Peyer's patch (tissue), 4 donors: Measurements from ENCODE around the gene KNOP1.

Experiments
- CTCF ChIP-seq, 6 experiments: fragments of 450-650 bp in 4 of 6; fragments of 200-600 bp in 2 of 6; sonication (generic) in 1 of 6; IDR thresholded peaks; one replicate each; pipeline ENCODE4 v1.5.1; 2017 to 2019; ENCODE audit warnings: antibody characterized with exemption in 6 of 6, mild to moderate bottlenecking in 3 of 6, moderate library complexity in 1 of 6
- POLR2A ChIP-seq, 2 donors: fragments of 450-650 bp; IDR thresholded peaks; one replicate each; pipeline ENCODE4 v1.5.1; 2017; ENCODE audit warnings: antibody characterized with exemption in 2 of 2, mild to moderate bottlenecking in 2 of 2, moderate library complexity in 2 of 2

DNA sequence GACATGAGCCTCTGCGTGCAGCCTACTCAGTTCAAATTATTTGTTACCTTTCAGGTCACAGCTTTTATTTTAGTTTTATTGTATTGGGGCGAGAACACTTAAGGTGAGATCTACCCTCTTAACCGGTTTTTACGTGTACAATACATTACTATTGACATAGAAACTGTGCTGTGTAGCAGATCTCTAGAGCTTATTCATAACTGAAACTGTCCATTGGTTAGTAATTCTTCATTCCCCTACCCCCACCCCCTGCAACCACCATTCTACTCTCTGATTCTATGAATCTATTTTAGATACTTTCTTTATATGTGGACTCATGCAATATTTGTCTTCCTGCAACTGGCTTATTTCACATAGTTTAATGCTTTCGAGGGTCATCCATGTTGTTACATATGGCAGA lies 43.5 kb downstream of the KNOP1 start:
- TF ChIP-seq CTCF (IDR thresholded peaks at IDR 0.05): no peak
- no peak for TF ChIP-seq POLR2A (IDR thresholded peaks at IDR 0.05)
